Measurements from ENCODE around the gene ZG16B. TPM values are rescaled to one million over a fixed set of nuclear protein-coding genes. Genes with fewer than 3 reads are reported as not detected.

The ZG16B gene
- total RNA-seq, 1 experiment from 2014 or later, result 19.9 TPM

GRCh38 chr16:2787406-2787805, 42.7 kb upstream of the ZG16B start, which contains the start of gene PRSS33:
TSS of gene PRSS33 (minus strand) at chr16:2787560. CDS start at chr16:2786547, 1,013 bp downstream.
- H3K9me2 ChIP-seq (ENCODE audit: insufficient read depth), result no peaks in the 10 kb centered on the region
- H3K9me3 ChIP-seq (ENCODE audit: insufficient read depth, low read depth), result no peaks in the 10 kb centered on the region
- no peak for DNase-seq
- H3K4me3 ChIP-seq, result no peak within 1 kb of the TSS
- no peaks in the 10 kb centered on the region for H3K79me2 ChIP-seq (ENCODE audit: low read depth)
- peaks cover 3% of the 10 kb centered on the region; the same call in 1 of the 2 replicates for H3K27me3 ChIP-seq (ENCODE audit: insufficient read depth, low read depth)
- no peak within 1 kb of the TSS for H3K27ac ChIP-seq
- TF ChIP-seq CTCF (conservative IDR thresholded peaks at IDR 0.05), result no peak
- TF ChIP-seq EZH2 (IDR thresholded peaks at IDR 0.05; ENCODE audit: low read depth), result no peak
- H4K20me1 ChIP-seq (ENCODE audit: insufficient read depth), result no peaks in the 10 kb centered on the region
- H3K4me1 ChIP-seq (replicated peaks; ENCODE audit: insufficient read depth), result no peaks in the 10 kb centered on the region
- no peaks in the 10 kb centered on the region for H3K36me3 ChIP-seq (ENCODE audit: low read depth)
- no TSS peak for BruUV-seq (replicated peaks)
- H3K4me2 ChIP-seq, result no peak within 1 kb of the TSS
- POLR2A ChIA-PET (ENCODE audit: unreplicated experiment), result no interaction called here
- H2AFZ ChIP-seq, result no peak within 1 kb of the TSS
- CTCF ChIA-PET, result no interaction called here
- intact Hi-C loops (cut with micrococcal nuclease; ENCODE audit: unreplicated experiment), result no loop called here
- peaks cover 9% of the 10 kb centered on the region; the same call in 1 of the 2 replicates for H3F3A ChIP-seq (ENCODE audit: insufficient read depth, low read depth)

GRCh38 chr16:2787961-2788360, 42.1 kb upstream of the ZG16B start:
- intact Hi-C loops (cut with micrococcal nuclease; ENCODE audit: unreplicated experiment), result no loop called here
- TF ChIP-seq CTCF (conservative IDR thresholded peaks at IDR 0.05) (no peak), EZH2 (IDR thresholded peaks at IDR 0.05; ENCODE audit: low read depth) (no peak)
- DNase-seq, result no peak
- Histone ChIP-seq H3K9me3 (ENCODE audit: insufficient read depth, low read depth) (no peaks in the 10 kb centered on the region), H3K4me2 (no peak overlapping the region), H3K27me3 (ENCODE audit: insufficient read depth, low read depth) (peaks cover 3% of the 10 kb centered on the region; the same call in 1 of the 2 replicates), H3K9me2 (ENCODE audit: insufficient read depth) (no peaks in the 10 kb centered on the region), H4K20me1 (ENCODE audit: insufficient read depth) (no peaks in the 10 kb centered on the region), H3K27ac (no peak overlapping the region), H3K4me3 (no peak overlapping the region), H3K36me3 (ENCODE audit: low read depth) (no peaks in the 10 kb centered on the region), H3K79me2 (ENCODE audit: low read depth) (no peaks in the 10 kb centered on the region), H3F3A (ENCODE audit: insufficient read depth, low read depth) (peaks cover 12% of the 10 kb centered on the region; the same call in 1 of the 2 replicates), H3K4me1 (replicated peaks; ENCODE audit: insufficient read depth) (no peaks in the 10 kb centered on the region), H2AFZ (no peak overlapping the region)
- ChIA-PET CTCF (no interaction called here), POLR2A (ENCODE audit: unreplicated experiment) (no interaction called here)
- no TSS peak for BruUV-seq (replicated peaks)

DNA sequence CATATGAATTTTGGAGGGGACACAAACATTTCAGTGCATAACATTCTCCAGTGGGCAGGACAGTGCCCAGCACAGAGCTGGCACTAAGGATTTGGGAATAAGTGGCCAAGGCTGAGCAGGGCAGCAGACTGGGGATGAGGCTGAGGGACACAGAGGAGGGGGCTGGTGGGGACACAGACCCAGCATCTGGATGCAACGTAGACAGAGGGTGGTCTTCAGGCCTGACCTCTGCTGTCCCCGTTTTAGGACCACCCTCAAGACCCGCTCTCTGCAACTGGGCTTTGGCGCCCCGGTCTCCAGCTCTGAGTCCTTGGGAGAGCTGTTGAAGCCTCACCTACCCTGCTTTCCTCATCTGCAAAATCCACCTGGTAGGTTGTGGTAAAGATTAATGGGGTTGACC, 39.5 kb upstream of the ZG16B start:
- no peaks in the 10 kb centered on the region for H4K20me1 ChIP-seq (ENCODE audit: insufficient read depth)
- intact Hi-C loops (cut with micrococcal nuclease; ENCODE audit: unreplicated experiment), result no loop called here
- no peaks in the 10 kb centered on the region for H3K9me3 ChIP-seq (ENCODE audit: insufficient read depth, low read depth)
- peaks cover 26% of the 10 kb centered on the region for H3K4me1 ChIP-seq (replicated peaks; ENCODE audit: insufficient read depth)
- ChIA-PET CTCF (no interaction called here), POLR2A (ENCODE audit: unreplicated experiment) (no interaction called here)
- no peaks in the 10 kb centered on the region for H3K36me3 ChIP-seq (ENCODE audit: low read depth)
- peaks cover 37% of the 10 kb centered on the region for H3F3A ChIP-seq (ENCODE audit: insufficient read depth, low read depth)
- TF ChIP-seq EZH2 (IDR thresholded peaks at IDR 0.05; ENCODE audit: low read depth) (no peak), CTCF (conservative IDR thresholded peaks at IDR 0.05) (no peak)
- no peak overlapping the region for H3K4me2 ChIP-seq
- no peak overlapping the region for H3K27ac ChIP-seq
- H3K27me3 ChIP-seq (ENCODE audit: insufficient read depth, low read depth), result peaks cover 3% of the 10 kb centered on the region; the same call in 1 of the 2 replicates
- H3K9me2 ChIP-seq (ENCODE audit: insufficient read depth), result no peaks in the 10 kb centered on the region
- no peaks in the 10 kb centered on the region for H3K79me2 ChIP-seq (ENCODE audit: low read depth)
- no peak overlapping the region for H2AFZ ChIP-seq
- BruUV-seq (replicated peaks), result no TSS peak
- H3K4me3 ChIP-seq, result no peak overlapping the region
- DNase-seq, result no peak
